Bronchial epithelial cell (primary cell): ENCODE data around the gene ARHGAP10. TPM values are rescaled to one million over a fixed set of nuclear protein-coding genes. Genes with fewer than 3 reads are reported as not detected.

ENCODE experiments used
- DNase-seq: peaks from one replicate; pipeline ENCODE4 v3.0.0-alpha.2; 2010; ENCODE audit warnings: low read depth
- FAIRE-seq: peaks from 2 replicates; lab custom pipeline; 2011; peaks lifted over from hg19 to GRCh38; lab: Jason Lieb, UNC
- H3K27me3 ChIP-seq: 2 replicates; pipeline ENCODE4 v1.5.1; 2011; ENCODE audit warnings: low read length; ENCODE audit not compliant: control insufficient read depth, insufficient read depth
- H3K36me3 ChIP-seq: 2 replicates; pipeline ENCODE4 v1.5.1; 2011; ENCODE audit warnings: low read length; ENCODE audit not compliant: control insufficient read depth, insufficient read depth
- H3K4me3 ChIP-seq: 2 replicates; pipeline ENCODE4 v1.5.1; 2011; ENCODE audit warnings: mild to moderate bottlenecking, low read depth, low read length, control low read depth
- total RNA-seq: library from RNA; depleted of rRNA; stranded (reverse); fragments of >200 nt; gene quantifications from 2 replicates; pipeline ENCODE4 v1.2.1, GENCODE V29; 2014
- TF ChIP-seq, protein P1 (sequence below): IDR thresholded peaks from 2 replicates; pipeline ENCODE4 v1.5.1; 2011; ENCODE audit warnings: mild to moderate bottlenecking, moderate library complexity, low read length, control low read depth, inconsistent platforms; ENCODE audit not compliant: insufficient read depth, severe bottlenecking

The ARHGAP10 gene
- total RNA-seq, 1 donor from 2014 or later, result 8.4 TPM

DNA sequence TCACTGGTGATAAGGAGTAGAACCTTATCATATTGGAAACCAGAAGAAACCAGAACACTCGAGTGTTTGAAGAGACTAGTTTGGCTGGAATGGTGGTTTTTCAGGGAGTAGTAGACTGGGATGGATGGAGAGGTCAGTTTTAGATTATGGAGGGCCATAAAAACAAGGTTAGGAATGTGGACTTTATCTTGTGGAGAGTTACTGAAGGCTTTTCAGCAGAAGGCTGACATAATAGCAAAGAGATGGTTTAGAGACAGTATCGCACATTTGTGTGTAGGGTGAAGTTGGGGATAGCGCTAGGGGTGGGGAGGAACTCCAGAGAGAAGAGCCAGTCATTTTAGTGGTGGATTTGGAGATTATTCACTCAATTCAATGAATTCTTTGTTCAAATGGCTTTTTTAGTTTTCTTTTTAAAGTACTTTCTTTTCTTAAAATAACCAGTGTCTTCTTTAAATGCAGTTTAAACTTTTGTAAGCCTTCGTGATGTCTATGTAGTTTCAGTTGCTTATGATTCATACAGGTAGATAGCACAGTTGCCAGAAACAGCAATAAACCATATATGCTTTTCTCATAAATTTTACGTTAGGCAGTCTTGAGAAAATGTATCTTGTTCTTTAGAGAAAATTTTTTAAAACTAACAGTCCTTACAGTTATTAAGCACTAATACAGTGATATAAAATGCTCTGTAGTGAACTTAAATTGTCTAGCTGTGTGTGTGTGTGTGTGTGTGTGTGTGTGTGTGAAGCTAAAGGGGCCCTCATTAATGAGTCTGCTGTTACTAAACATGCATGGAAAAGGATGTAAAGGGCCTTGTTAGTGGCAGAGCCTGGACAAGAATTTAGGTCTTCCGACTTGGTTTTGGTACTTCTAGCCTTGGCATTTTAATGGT lies 3.8 kb downstream of the ARHGAP10 start:
- Histone ChIP-seq H3K36me3 (no peaks in the 10 kb centered on the region), H3K4me3 (no peak overlapping the region), H3K27me3 (no peaks in the 10 kb centered on the region)
- no peak for FAIRE-seq
- TF ChIP-seq, protein P1, sequence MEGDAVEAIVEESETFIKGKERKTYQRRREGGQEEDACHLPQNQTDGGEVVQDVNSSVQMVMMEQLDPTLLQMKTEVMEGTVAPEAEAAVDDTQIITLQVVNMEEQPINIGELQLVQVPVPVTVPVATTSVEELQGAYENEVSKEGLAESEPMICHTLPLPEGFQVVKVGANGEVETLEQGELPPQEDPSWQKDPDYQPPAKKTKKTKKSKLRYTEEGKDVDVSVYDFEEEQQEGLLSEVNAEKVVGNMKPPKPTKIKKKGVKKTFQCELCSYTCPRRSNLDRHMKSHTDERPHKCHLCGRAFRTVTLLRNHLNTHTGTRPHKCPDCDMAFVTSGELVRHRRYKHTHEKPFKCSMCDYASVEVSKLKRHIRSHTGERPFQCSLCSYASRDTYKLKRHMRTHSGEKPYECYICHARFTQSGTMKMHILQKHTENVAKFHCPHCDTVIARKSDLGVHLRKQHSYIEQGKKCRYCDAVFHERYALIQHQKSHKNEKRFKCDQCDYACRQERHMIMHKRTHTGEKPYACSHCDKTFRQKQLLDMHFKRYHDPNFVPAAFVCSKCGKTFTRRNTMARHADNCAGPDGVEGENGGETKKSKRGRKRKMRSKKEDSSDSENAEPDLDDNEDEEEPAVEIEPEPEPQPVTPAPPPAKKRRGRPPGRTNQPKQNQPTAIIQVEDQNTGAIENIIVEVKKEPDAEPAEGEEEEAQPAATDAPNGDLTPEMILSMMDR, result no peak
- no peak for DNase-seq

DNA sequence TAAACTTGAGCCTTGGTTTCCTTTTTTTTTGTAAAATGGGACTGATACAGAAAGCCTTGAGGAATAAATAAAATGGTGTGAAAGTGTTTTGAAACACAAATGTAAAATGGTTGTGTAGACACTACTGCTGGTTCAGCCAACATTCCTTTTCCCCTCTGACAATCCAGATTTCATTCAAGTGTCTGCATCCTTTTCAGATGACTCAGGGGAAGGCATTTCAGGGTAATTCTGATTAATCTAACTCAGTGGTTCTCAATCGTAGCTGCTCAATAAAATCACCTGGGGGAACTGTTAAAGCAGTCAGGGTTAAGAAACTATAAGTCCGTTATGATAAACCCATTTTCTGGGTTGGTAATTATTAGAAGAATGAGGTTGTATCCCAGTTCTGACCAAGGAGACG lies 4.6 kb downstream of the ARHGAP10 start:
- no peak overlapping the region for H3K4me3 ChIP-seq
- H3K36me3 ChIP-seq, result no peaks in the 10 kb centered on the region
- peak; percentile 75 for DNase-seq
- TF ChIP-seq, protein P1, result no peak
- no peak for FAIRE-seq
- H3K27me3 ChIP-seq, result no peaks in the 10 kb centered on the region

DNA sequence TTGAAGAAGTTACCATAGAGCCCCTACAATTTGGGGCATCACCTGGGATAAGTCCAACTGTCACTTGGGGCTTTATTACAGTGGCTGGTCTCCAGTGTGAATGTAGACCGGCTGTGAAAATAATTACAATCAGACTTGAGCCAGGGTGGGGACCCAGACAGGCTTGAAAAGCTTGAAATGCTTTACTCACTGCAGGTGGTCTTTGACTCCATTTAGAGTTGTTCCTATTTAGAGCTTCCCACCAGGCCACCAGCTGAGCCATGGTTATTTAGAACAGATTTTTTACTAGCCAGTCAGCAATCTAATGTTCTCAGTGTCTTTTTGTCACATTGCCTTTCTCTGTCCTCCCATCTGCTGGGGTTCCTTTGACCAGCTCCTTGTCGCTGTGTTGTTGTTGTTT lies 5.7 kb downstream of the ARHGAP10 start:
- DNase-seq, result no peak
- Histone ChIP-seq H3K27me3 (no peaks in the 10 kb centered on the region), H3K36me3 (no peaks in the 10 kb centered on the region), H3K4me3 (no peak overlapping the region)
- TF ChIP-seq, protein P1, result no peak
- no peak for FAIRE-seq

DNA sequence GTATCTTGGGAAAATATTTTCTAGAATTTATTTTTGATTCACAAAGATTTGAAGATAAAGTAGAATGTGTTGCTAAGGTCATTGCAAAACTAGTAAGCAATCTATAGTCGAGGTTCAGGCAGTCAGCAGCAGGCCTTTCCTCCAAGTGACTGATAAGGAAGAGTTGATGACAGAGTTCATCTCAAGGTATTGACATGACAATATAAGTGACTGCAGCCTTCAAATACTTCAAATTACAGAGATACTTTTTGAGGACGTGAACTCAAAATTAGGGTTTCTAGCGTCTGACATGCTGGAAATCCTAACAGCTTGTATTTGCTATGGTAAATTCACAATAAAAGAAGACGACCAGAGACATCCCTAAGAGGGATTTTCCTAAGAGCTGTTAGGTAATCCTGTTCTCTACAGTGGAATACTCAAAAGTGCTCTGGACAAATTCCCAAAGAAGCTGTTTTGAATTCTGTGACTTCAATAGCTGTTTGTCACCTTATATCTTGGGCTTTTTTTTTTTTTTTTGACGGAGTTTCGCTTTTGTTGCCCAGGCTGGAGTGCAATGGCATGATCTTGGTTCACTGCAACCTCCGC lies 7.4 kb downstream of the ARHGAP10 start:
- FAIRE-seq, result no peak
- H3K4me3 ChIP-seq, result no peak overlapping the region

DNA sequence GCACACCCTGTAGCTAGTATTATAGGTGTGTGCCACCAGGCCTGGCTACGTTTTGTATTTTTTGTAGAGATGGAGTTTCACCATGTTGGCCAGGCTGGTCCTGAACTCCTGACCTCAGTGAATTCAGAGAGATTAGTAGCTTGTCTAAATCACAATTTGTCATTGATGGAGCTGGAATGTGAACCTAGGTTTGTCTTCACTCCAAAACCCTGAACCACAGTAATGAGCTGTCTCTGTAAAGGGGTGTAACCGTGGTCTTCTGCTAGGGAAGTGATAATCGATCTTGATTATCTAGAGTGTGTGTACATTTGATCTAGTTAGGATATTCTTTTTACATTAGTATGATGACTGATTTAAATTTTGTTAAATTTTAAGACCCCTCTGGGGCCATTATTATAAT lies 8.3 kb downstream of the ARHGAP10 start:
- FAIRE-seq (no peak), DNase-seq (no peak)
- H3K27me3 ChIP-seq, result no peaks in the 10 kb centered on the region
- H3K4me3 ChIP-seq, result no peak overlapping the region
- peaks cover 2% of the 10 kb centered on the region for H3K36me3 ChIP-seq
- TF ChIP-seq, protein P1, result no peak

More for the DNA sequence above, 7.4 kb downstream of the ARHGAP10 start:
- no peaks in the 10 kb centered on the region for H3K36me3 ChIP-seq
- H3K27me3 ChIP-seq, result no peaks in the 10 kb centered on the region
- TF ChIP-seq, protein P1, result no peak
- no peak for DNase-seq
